Loucy (cell line): ENCODE measurements around the gene CXXC5.
"Not testable (repeated sequence)": the region's sequence is repeated elsewhere in the genome, so short reads cannot be mapped to it uniquely, and the experiment has no call there.

Experiments
- H2AFZ ChIP-seq: fragments of 200-600 bp; sonication (generic); 2 replicates; pipeline ENCODE4 v1.6.0; 2016; ENCODE audit warnings: antibody characterized with exemption, mild to moderate bottlenecking, low read length, moderate library complexity
- H3F3A ChIP-seq: fragments of 200-600 bp; 2 replicates; pipeline ENCODE4 v1.6.0; 2016; ENCODE audit warnings: antibody characterized with exemption, low read depth, mild to moderate bottlenecking
- H3K27me3 ChIP-seq: fragments of 200-600 bp; sonication (generic); 2 replicates; pipeline ENCODE4 v1.6.1; 2014; ENCODE audit warnings: low read length, mild to moderate bottlenecking; ENCODE audit not compliant: insufficient read depth, poor library complexity, severe bottlenecking
- H3K36me3 ChIP-seq: fragments of 200-600 bp; sonication (generic); 2 replicates; pipeline ENCODE4 v1.6.1; 2016; ENCODE audit warnings: low read length; ENCODE audit not compliant: insufficient read depth
- H3K4me1 ChIP-seq: fragments of 200-600 bp; sonication (generic); 2 replicates; pipeline ENCODE4 v1.5.1; 2014; ENCODE audit warnings: low read length, mild to moderate bottlenecking; ENCODE audit not compliant: insufficient read depth, poor library complexity, severe bottlenecking
- H3K4me2 ChIP-seq: fragments of 200-600 bp; sonication (generic); 2 replicates; pipeline ENCODE4 v1.6.0; 2014; ENCODE audit warnings: antibody characterized with exemption, low read length, low read depth, mild to moderate bottlenecking; ENCODE audit not compliant: poor library complexity, severe bottlenecking
- H3K4me3 ChIP-seq: fragments of 200-600 bp; sonication (generic); 2 replicates; pipeline ENCODE4 v1.5.1; 2014; ENCODE audit warnings: low read length, mild to moderate bottlenecking, mixed read lengths; ENCODE audit not compliant: poor library complexity, severe bottlenecking
- H3K79me2 ChIP-seq: fragments of 200-600 bp; sonication (generic); 2 replicates; pipeline ENCODE4 v1.6.1; 2014; ENCODE audit warnings: low read length; ENCODE audit not compliant: insufficient read depth
- H3K9ac ChIP-seq: fragments of 200-600 bp; sonication (generic); 2 replicates; pipeline ENCODE4 v1.6.0; 2014; ENCODE audit warnings: mild to moderate bottlenecking, low read depth, low read length, moderate library complexity; ENCODE audit not compliant: poor library complexity, severe bottlenecking
- H3K9me2 ChIP-seq: fragments of 200-600 bp; sonication (generic); replicated peaks from 2 replicates; pipeline ENCODE4 v1.6.1; 2016; ENCODE audit warnings: low read depth, low read length, mixed read lengths
- H3K9me3 ChIP-seq: fragments of 200-600 bp; sonication (generic); 2 replicates; pipeline ENCODE4 v1.6.1; 2014; ENCODE audit warnings: mild to moderate bottlenecking, antibody characterized with exemption, low read length, low read depth; ENCODE audit not compliant: insufficient read depth
- H4K20me1 ChIP-seq: fragments of 200-600 bp; sonication (generic); 2 replicates; pipeline ENCODE4 v1.6.0; 2014; ENCODE audit warnings: antibody characterized with exemption, low read length, mild to moderate bottlenecking; ENCODE audit not compliant: insufficient read depth, poor library complexity, severe bottlenecking
- CTCF ChIP-seq: fragments of 200-600 bp; sonication (generic); conservative IDR thresholded peaks from 2 replicates; pipeline ENCODE4 v1.5.1; 2014; ENCODE audit warnings: mild to moderate bottlenecking, antibody characterized with exemption, low read length
- EZH2phosphoT487 ChIP-seq: fragments of 200-600 bp; IDR thresholded peaks from 2 replicates; pipeline ENCODE4 v1.6.1; 2018; ENCODE audit warnings: antibody characterized with exemption, mild to moderate bottlenecking, moderate library complexity, borderline replicate concordance

The CXXC5 gene

GRCh38 chr5:139601429-139601828 lies 46.7 kb upstream of the CXXC5 start:
- no peak overlapping the region for H3K9ac ChIP-seq
- H4K20me1 ChIP-seq: peaks cover 46% of the 10 kb centered on the region
- no peaks in the 10 kb centered on the region for H3K9me3 ChIP-seq
- no peak overlapping the region for H3K4me3 ChIP-seq
- H3F3A ChIP-seq: peaks cover 6% of the 10 kb centered on the region
- H3K36me3 ChIP-seq: peaks cover 64% of the 10 kb centered on the region
- H3K79me2 ChIP-seq: peaks cover 66% of the 10 kb centered on the region
- H3K4me2 ChIP-seq: no peak overlapping the region
- no peaks in the 10 kb centered on the region for H3K9me2 ChIP-seq
- TF ChIP-seq EZH2phosphoT487: no peak
- TF ChIP-seq CTCF: no peak
- no peaks in the 10 kb centered on the region for H3K27me3 ChIP-seq
- peaks cover 4% of the 10 kb centered on the region for H3K4me1 ChIP-seq
- no peak overlapping the region for H2AFZ ChIP-seq

- not testable (repeated sequence) for H2AFZ ChIP-seq, H3K9me2 ChIP-seq, H3K4me1 ChIP-seq, H3K9ac ChIP-seq, H3K27me3 ChIP-seq, H3K4me3 ChIP-seq, H3K4me2 ChIP-seq, H3F3A ChIP-seq, H3K9me3 ChIP-seq
- Histone ChIP-seq H3K79me2 (peaks cover 69% of the 10 kb centered on the region), H4K20me1 (peaks cover 44% of the 10 kb centered on the region), H3K36me3 (peaks cover 67% of the 10 kb centered on the region)
These were observed 46.2 kb upstream of the CXXC5 start for GRCh38 chr5:139601948-139602347.

GRCh38 chr5:139605887-139606286 lies 42.3 kb upstream of the CXXC5 start:
- Histone ChIP-seq H3K9ac (no peak overlapping the region), H3F3A (no peaks in the 10 kb centered on the region), H3K4me1 (no peaks in the 10 kb centered on the region), H3K4me3 (no peak overlapping the region), H4K20me1 (peaks cover 30% of the 10 kb centered on the region), H3K79me2 (peaks cover 61% of the 10 kb centered on the region), H2AFZ (no peak overlapping the region), H3K36me3 (peaks cover 63% of the 10 kb centered on the region), H3K9me2 (no peaks in the 10 kb centered on the region), H3K9me3 (no peaks in the 10 kb centered on the region), H3K4me2 (no peak overlapping the region), H3K27me3 (no peaks in the 10 kb centered on the region)
- TF ChIP-seq CTCF (no peak), EZH2phosphoT487 (no peak)

- no peaks in the 10 kb centered on the region for H3K4me1 ChIP-seq
- H2AFZ ChIP-seq: no peak overlapping the region
- no peak overlapping the region for H3K4me3 ChIP-seq
- no peaks in the 10 kb centered on the region for H3K9me2 ChIP-seq
- peaks cover 55% of the 10 kb centered on the region for H3K36me3 ChIP-seq
- H3K79me2 ChIP-seq: peaks cover 66% of the 10 kb centered on the region
- peaks cover 32% of the 10 kb centered on the region for H4K20me1 ChIP-seq
- no peak overlapping the region for H3K9ac ChIP-seq
- H3K27me3 ChIP-seq: no peaks in the 10 kb centered on the region
- TF ChIP-seq EZH2phosphoT487 (no peak), CTCF (no peak)
- H3F3A ChIP-seq: no peaks in the 10 kb centered on the region
- H3K9me3 ChIP-seq: no peaks in the 10 kb centered on the region
- H3K4me2 ChIP-seq: no peak overlapping the region
These were observed 36.2 kb upstream of the CXXC5 start for GRCh38 chr5:139611703-139612584.
